HG02884 (cell line): Measurements from ENCODE around the gene GKN2.
"Not testable (repeated sequence)": the region's sequence is repeated elsewhere in the genome, so short reads cannot be mapped to it uniquely, and the experiment has no call there.

ENCODE experiments used
- ATAC-seq: cut with Tn5 transposase; IDR thresholded peaks from one replicate; pipeline ENCODE4 v1.9.1; 2021; ENCODE audit warnings: mild to moderate bottlenecking, moderate library complexity; ENCODE audit not compliant: unreplicated experiment

Gene GKN2

DNA sequence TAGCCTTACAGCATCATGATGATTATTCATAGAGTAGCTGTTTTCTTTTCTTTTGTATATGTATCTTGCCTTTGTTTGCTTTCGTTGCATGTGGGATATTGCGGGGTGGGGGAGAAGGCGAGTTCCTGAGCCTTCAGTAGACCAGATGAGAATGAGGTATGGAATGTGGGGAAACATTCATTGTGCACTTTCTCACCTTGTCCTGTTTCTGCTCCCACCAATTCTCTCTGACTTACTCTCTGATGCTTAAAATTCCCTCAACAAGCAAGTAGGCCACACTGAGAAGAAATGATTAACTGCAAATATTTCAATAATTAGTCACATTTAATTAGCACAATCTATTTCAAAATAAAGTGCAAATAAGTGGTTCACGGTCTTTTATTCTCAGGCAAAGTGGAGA is 31.0 kb downstream of the GKN2 start:
- no peak for ATAC-seq

DNA sequence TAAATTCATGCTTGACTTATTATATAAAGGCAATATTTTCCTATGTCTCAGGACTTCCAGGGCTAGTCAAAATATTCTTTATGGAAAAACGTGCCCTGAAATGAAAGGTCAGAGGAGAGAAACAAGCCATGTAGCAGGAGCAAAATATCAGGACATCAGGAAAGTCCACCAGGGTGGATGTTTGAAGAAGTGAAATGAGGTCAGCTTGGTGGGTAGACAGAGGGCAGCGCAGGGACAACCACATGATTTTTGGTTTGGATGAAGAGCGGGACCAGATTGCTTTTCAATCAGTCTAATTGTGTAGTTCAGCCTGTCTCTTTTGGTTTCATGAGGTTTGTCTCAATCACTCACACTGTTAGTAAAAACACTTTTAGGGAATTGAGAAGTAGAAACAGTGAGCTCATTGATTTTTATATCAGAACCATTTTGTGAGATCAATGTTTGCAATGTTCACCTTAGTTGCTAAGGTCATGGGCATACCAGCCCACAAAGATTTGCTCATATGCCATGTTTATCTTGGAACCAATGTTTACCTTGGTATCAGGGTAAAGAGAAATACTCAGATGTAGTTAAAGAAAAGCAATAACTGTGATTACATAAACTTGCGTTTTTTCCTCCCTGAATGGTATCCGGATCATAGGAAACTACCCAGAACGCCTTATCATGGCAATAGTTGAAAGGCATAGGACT is 32.1 kb downstream of the GKN2 start:
- no peak for ATAC-seq

DNA sequence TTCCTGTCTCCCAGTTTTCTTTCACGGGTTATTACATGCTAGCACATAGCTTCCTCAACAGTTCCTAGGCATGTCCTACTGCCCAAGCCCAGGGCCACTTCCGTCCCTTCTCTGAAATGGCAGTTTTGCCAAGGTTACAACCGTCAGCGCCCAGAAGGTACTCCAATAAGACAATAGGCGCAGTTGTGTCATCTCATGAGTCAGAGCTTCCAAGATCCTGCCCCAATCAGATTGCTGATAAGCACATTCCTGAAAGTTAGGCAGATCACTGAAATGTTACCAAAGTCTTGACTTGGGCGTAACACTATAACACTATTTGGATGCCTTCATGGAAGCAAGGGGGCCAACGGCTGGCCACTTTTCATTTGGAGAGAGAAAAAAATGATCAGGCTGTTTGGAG is 34.2 kb downstream of the GKN2 start:
- no peak for ATAC-seq

DNA sequence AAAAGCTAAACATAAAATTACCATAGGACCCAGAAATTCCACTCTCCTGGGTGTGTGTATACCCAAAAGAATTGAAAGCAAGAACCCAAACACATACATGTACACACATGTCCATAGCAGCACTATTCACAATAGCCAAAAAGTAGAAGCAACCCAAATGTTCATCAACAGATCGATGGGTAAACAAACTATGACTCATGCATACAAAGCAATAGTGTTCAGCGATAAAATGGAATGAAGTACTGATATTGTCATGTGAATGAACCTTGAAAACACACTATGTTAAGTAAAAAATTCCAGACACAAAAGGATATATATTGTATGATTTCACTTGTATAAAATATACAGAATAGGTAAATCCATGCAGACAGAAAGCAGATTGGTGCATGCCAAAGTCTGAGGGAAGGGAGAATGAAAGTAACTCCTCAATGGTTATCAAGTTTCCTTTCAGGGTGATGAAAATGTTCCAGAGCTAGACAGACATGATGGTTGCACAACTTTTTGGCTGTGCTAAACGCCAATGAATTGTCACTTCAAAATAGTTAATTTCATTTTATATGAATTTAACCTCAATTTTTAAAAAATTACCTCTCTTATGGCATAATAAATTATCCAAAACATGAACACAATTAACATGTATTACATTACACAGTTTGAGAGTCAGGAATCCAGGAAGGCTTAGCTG is 35.5 kb downstream of the GKN2 start:
- ATAC-seq, result no peak

DNA sequence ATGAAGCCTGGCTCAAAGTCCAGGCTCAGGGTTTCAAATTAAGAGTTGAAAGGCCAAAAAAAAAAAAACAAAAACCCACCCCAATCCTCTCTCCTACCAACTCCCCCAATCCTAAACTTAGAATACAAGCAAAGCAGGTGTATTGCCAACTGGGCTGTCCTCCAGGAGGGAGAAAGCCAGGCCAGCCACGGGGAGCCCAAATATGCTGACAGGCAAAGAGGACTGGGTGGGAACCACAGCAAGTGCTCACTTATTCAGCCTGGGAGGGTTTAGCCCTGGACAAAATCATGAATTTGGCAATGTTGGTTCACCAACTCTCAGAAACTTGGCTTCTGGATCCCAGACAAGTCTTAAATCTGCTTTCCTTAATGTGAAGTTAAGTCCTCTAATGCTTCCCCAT is 36.5 kb downstream of the GKN2 start:
- no peak for ATAC-seq

DNA sequence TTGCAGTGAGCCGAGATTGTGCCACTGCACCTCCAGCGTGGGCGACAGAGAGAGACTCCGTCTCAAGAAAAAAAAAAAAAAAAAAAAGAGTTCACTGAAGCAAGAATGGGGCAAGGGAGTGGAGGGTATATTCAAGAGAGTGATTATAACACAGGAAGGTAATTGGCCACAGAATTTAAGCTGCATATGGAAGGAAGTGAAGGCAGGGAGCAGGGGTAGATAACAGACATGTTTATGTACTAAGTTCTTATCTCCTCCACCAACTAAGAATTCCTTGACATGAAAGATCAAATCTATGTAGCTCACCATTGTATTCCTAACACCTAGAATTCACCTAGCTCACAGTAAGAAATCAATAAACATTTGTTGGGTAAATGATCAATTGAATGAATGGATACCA is 37.3 kb downstream of the GKN2 start:
- ATAC-seq, result no peak

DNA sequence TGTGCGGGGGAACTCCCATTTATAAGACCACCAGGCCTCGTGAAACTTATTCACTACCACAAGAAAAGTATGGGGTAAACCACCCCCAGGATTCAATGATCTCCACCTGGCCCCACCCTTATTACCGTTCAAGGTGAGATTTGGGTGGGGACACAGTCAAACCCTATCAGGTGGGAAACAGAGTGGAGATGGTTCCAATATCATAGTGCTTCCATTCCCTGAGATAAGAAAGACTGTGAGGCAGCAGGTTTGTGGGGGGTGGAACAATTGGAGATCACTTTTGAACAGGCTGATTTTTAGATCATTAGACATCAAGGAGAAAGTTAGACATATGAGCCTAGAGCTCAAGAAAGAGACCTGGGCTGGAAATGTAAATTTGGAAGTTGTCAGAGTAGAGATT is 39.3 kb downstream of the GKN2 start:
- no peak for ATAC-seq

DNA sequence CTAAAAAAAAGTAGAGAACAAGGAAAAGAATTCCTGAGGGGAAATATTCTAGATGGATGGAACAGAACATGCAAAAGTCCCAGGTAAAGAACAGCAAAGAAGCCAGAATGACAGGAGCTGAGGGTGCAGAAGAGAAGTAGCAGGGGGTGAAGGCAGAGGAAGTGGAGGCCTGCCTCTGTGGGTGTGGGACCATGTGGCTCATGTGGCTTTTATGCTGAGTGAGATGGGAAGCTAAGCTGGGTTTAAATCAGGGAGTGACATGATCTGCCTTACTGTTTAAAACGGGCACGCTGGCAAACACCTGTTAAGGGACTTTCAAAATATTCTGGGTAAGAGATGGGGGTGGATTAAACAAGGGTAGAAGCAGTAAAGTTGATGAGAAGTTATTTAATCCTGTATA is 40.0 kb downstream of the GKN2 start:
- ATAC-seq, result no peak

DNA sequence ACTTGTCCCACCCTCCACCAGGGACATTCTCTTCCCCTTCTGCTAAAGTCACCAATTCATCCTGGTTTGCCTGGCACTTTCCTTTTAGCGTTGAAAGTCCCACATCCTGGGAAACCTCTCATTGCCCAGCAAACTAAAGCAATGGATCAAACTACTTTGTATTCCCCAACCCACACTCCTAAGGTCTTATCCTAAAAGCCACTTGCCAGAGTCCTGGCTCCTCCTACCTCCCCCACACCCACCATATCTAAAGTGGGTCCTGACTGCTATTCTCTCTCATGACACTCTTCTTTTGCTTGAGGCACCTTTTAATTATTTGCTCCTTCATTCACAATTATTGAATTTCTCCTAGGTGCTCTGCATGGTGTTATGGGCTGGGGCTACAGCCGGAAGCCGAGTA is 40.6 kb downstream of the GKN2 start:
- ATAC-seq, result no peak

DNA sequence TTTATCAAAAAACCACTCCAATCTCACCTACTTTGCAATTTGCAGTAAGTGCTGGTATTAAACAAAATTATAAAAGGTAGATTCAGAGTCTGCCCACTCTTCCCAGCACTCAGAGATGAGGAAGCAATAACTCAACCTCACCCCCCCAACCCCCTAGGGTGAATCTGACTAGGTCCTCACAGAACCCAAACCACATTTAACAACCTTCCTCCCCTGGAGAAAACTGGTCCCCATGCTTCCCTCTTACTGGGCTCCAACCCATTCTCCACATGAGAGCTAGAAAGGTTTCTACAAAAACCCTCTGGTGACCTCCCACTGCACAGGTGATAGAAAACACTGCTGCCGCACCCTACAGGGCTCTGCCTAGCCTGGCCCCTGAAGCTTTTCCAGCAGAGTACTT is 41.0 kb downstream of the GKN2 start:
- no peak for ATAC-seq

DNA sequence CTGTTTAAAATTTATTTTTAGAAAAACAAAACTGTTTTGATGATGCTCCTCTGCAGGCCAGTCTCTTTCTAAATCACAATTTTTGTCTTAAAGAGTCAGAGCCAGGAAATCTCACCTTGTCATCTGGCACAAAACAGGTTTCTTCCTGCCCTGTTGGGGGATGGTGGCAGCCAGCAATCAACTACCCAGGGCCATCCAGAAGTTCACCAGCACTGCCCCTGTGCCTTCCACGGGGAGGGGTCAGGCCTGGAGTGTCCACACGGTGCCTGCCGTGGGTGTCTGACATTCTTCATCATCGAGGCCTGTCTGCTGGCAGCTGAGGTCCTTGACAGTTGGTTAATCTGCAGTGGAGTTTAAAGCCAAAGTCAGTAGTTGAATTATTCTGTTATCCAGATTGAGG is 41.4 kb downstream of the GKN2 start:
- no peak for ATAC-seq

DNA sequence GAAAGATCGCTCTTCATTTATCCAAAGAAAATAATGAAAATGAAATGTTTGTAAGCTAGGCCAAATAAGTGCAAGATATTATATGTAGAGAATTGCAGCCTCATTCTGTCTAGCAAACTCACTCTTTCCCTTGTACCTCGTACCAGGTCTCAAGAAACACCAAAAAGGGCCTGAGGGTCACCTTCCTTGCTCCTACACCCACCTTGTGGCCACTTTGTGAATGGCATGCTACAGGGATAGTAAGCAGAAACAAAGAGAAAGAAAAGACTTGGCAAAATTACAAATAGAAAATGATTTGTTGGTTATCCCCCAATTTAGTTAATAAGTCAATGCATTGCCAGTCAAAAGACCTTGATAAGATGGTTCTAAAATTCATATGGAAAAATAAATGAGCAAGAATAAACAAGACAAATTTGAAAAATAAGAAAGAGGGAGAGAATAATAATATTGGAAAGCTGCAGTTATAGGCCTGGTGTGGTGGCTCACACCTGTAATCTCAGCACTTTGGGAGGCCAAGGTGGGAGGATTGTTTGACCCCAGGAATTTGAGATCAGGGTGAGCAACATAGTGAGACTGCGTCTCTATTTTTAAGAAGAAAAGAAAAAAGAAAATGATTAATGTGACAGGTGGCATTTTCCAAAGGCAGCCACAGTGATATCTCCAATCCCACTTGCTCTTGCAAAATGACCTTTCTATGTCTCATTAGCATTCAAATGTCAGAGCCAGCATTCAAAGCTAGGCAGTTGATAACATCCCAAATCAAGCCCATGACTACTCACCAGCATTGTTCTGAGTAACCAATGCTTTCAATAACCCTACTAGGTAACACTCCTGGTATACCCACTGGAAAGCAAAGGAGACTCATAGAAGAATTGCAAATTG is 42.7 kb downstream of the GKN2 start:
- ATAC-seq, result peak; percentile 42

DNA sequence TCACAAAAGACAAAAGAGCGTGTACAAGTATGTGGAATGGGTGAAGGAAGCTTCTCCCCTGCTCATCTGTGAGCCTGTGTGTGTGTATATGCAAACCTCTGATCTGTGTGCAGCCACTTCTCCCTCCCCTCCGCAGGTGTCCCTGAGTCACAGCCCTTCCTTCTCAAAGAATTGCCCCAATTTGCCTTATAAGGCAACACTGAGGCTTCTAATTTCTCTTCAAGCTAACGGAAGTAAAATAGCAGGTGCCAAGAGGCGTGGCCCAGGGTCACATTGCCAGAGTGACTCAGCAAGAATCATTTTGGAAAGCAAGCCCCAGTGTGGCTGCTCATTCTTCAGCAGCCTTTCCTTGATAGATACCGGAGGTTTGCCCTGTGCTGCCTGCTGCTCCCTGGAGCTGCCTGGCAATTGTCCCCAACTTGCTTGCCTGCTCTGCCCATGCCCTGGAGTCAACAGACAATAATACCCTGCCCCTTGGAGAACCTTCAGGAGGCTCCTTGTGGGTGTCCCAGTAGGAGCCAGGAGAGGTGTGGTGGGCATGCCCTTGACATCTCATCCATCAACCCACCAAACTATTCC is 44.2 kb downstream of the GKN2 start:
- peak; percentile 93 for ATAC-seq

DNA sequence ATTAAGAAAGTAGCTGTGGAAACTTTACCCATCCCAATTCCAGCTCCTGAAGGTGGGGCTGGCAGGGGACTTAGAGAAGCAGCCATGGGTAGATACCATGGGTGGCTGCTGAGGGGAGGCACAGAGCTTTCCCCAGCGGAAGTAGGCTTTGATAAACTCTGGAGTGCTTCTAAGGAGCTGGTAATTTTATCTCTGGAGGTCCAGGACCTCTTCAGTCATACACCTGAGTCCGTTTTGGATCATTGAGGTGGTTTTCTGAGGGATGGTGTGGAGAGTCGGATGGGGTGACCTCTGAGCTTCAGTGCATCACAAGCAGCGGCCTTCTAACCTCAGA is 44.8 kb downstream of the GKN2 start:
- ATAC-seq, result peak; percentile 16

DNA sequence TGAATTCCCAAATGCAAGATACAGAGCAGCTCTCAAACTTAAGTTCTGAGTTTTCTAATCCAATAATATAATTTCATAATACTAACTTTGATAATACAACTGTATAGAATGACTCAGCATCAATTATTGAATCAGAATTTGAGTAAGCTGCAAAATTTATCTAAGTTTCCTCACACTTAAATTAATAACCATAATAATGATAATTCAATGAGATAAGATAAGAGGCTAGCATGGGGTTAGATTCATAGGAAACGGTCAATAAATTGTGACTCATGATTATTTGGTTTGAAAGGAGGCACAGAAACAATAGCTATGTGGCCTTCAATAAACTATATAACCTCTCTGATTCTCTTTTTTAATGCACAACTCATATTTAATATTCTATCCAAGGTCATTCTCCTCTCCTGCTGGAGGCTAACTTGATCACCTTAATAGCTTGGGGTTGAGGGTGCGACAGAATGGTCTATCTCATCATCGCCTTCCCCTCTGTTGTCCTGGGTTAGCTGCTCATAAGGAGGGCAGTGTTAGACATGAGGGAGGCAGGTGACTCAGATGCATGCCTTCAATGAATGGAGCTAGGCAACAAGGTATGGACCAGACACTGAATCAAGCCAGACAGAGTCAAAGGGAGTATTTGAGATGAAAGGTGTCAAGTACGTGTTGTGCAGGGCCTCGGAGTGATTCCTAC is 45.3 kb downstream of the GKN2 start:
- ATAC-seq, result no peak

DNA sequence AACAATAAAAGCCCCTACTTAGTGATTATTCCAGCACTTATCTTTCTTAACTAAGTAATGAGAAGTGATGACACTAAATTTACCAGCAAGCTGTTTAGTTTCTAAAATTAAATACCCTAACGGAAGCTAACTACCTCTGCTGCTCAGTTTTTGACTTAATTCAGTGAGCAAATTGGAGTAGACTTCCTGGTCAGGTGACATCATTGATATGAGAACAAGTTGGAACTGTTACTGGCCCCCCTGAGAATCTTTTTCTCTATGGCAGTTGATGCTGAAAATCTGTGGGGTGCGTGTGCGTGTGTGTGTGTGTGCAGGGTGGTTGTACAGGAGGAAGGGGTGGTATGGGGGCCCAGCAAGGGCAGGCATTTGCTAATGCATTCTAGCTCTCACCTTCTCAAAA is 46.0 kb downstream of the GKN2 start:
- ATAC-seq, result no peak

DNA sequence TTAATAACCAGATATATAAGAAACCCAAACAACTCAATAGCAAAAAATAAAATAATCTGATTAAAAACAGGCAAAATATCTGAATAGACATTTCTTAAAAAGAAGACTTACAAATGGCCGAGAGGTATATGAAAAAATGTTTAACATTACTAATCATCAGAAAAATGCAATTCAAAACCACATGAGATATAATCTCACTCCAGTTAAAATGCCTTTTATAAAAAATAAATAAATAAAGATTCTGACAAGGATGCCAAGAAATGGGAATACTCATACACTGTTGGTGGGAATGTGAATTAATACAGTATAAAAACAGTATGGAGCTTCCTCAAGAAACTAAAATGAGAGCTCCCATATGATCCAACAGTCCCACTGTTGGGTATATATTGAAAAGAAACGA is 47.6 kb downstream of the GKN2 start:
- ATAC-seq, result no peak

DNA sequence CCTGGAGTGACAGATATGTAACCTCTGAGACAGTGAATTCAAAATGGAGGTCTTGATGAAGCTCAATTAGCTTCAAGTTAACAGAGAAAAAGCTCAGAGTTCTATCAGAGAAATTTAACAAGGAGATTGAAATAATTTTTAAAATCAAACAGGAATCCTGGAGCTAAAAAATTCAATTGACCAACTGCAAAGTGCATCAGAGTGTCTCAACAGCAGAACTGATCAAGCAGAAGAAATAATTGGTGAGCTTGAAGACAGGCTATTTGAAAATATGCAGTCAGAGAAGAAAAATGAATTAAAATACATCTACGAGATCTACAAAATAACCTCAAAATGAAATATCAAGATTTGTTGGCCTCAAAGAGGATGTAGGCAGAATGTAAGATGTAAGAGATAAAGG is 51.1 kb downstream of the GKN2 start:
- no peak for ATAC-seq

DNA sequence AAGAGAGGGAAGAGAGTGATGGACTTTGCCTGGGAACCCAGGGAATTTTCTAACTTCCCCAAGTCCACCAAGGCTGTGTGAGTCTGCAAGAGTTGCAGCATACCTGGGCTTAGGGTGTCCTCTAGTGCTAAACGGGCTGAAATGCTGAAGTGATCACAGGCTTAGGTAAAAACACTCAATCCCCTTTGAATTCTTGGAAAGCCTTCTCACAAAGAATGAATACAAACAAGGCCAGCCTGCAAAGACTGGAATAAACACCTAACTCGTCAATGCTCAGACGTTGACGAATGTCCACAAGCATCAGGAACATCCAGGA is 51.5 kb downstream of the GKN2 start:
- ATAC-seq, result no peak

DNA sequence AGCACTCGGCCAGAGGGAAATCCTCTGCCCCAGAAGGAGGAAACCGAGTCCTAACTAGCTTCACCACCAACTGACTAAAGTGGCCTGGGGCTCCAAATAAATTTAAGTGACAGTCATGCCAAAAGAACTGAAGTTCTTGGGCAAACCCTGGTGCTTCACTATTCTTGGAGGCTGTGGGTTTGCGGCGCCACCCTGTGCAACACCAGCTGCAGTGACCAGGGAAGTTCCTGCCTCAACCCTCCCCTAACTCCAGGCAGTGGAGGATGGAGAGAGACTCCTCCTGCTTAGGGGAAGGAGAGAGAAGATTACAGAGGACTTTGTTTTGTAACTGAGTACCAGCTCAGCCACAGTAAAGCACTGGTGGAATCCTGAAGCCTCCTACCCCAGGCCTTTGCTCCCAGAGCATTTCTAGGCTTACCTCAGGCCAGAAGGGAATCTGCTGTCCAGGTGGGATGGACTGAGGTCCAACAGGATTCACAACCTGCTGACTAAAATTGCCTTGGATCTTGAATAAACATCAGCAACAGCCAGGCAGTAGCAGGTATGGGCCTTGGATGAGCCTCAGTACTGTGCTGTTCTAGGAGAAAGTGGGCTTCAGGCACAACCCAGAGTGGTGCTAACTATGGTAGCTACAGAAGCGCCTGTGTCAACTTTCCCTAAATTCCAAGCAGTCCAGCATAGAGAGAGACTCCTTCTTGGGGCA is 52.0 kb downstream of the GKN2 start:
- ATAC-seq, result no peak

DNA sequence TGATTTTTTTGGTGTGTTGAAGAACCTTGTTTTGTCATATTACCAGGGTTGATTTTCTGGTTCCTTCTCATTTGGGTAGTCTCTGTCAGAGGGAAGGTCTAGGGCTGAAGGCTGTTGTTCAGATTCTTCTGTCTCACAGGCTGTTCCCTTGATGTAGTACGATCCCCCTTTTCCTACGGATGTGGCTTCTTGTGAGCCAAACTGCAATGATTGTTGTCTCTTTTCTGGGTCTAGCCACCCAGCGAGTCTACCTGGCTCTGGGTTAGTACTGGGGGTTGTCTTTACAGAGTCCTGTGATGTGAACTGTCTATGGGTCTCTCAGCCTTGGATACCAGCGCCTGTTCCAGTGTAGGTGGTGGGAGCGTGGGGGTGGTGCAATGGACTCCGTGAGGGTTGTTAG is 56.7 kb downstream of the GKN2 start:
- ATAC-seq, result not testable (repeated sequence)
